Measurements from ENCODE around the gene RAB3C.

RAB3C gene

GRCh38 chr5:58771796-58772195 lies 188.9 kb downstream of the RAB3C start:
- no peak for DNase-seq (ENCODE audit: low spot score)

- no peak for DNase-seq (ENCODE audit: low spot score)
These were observed 191.0 kb downstream of the RAB3C start for GRCh38 chr5:58773744-58774441.

- no peak for DNase-seq (ENCODE audit: low spot score)
These were observed 192.1 kb downstream of the RAB3C start for GRCh38 chr5:58774937-58775336.

- no peak for DNase-seq (ENCODE audit: low spot score)
These were observed 192.9 kb downstream of the RAB3C start for GRCh38 chr5:58775701-58776262.

DNA sequence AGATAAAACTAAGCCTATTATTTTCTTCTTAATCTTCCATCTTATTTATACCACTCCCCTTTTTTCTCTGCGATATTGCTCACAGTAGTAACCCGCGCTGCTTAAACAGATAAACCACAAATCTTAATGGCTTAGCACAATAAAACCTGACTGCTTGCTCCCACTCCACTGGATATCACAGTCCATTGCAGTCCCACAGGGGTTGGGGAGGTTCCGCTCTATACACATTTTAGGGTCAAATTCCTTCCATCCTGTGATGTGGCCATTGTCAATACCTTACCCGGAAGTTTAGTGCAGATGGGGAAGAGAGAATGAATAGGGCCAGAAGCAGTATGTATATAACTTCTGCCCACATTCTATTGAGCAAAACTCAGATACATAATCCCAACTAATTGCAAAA lies 193.7 kb downstream of the RAB3C start:
- DNase-seq (ENCODE audit: low spot score): no peak

GRCh38 chr5:58778888-58779287 lies 196.0 kb downstream of the RAB3C start:
- DNase-seq (ENCODE audit: low spot score): no peak

DNA sequence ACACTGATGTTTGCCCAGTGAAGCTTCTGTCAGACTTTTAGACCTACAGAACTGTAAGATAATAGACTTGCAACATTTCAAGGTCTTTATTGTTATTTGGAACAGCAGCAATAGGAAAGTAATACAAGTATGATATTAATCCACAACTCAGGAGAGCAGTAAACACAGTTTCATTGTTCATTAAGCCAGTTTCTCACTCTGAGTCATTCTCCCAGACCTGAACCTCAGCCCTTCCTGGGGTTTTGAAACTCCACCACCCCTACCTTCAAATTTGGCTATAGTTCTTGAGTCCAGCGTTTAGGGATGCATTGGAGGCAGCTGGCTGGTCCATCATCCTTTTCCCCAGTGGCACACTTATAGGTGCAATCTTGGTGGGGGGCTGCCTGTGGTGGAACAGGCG lies 203.2 kb downstream of the RAB3C start:
- no peak for DNase-seq (ENCODE audit: low spot score)

DNA sequence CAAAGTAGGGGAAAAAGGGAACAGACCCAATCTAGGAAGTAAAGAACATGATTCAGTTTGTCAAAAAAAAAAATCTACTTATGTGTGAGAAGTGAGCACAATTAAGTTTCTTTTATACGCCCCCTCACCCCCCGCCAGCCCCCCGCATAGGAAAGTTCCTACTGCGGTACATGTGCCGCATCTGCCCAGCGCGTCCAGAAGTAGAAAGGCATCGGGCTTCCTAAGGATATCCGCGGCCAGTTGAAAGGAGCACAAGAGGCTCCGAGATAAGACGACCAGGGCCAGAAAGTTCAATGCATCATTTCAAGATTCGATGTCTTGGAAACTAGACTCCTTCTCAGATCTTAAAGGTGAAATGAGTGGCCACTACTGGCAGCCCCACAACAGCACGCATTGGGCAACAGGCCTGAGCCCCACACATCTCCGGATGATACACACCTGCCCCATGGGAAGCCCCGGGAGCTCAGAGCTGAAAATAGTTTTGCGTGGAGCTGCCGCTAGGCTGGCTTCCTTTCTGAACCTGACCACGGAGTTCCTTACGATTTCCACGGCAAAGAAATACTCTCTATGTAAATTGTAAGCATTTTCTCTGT lies 203.9 kb downstream of the RAB3C start:
- DNase-seq (ENCODE audit: low spot score): no peak

GRCh38 chr5:58787987-58788386 lies 205.1 kb downstream of the RAB3C start:
- peak; percentile 75 for DNase-seq (ENCODE audit: low spot score)

GRCh38 chr5:58793888-58794657 lies 211.2 kb downstream of the RAB3C start:
- no peak for DNase-seq (ENCODE audit: low spot score)

- DNase-seq (ENCODE audit: low spot score): no peak
These were observed 212.0 kb downstream of the RAB3C start for GRCh38 chr5:58794875-58795274.

GRCh38 chr5:58795327-58795726 lies 212.5 kb downstream of the RAB3C start:
- DNase-seq (ENCODE audit: low spot score): no peak

- no peak for DNase-seq (ENCODE audit: low spot score)
These were observed 214.1 kb downstream of the RAB3C start for GRCh38 chr5:58797021-58797420.

GRCh38 chr5:58800356-58800755 lies 217.5 kb downstream of the RAB3C start:
- no peak for DNase-seq (ENCODE audit: low spot score)

- DNase-seq (ENCODE audit: low spot score): no peak
These were observed 218.1 kb downstream of the RAB3C start for GRCh38 chr5:58800861-58801540.

DNA sequence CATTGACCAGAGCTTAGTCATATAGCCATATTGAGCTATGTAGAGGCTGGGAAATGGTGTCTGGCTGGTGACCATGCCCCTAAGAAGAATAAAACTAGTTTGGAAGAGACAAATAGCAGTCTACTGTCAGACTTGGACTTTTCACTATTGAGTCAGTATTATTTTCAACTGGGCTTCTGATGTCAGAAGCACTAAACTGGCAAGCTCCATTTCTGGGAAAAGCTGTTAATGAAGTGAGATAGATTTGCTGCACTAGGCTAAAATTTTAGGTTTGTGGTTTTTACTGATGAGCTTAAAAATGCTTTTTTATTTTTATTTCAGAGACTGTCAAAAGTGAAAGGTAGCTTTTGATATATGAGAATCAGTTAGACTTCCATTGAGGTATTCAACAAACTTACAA lies 220.2 kb downstream of the RAB3C start:
- DNase-seq (ENCODE audit: low spot score): no peak

GRCh38 chr5:58804291-58804690 lies 221.4 kb downstream of the RAB3C start:
- DNase-seq (ENCODE audit: low spot score): no peak

DNA sequence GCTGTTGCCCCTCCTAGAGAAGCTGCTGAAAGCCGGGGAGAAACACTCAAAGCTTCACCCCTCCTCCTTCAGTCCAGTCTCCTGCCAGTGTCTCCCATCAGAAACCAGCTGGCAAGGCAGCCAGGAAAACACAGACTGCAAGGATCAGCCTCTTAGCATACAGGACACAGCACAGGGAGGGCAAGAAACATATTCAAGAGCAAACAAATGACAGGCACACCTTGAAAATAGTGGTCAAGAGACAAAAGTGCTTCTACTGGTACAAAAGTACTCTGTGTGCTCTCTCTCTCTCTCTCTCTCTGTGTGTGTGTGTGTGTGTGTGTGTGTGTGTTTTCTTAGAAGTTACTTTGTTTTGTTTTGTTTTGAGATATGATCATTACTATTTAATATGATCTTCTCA lies 227.2 kb downstream of the RAB3C start:
- DNase-seq (ENCODE audit: low spot score): no peak

- no peak for DNase-seq (ENCODE audit: low spot score)
These were observed 231.0 kb downstream of the RAB3C start for GRCh38 chr5:58813855-58814254.

DNA sequence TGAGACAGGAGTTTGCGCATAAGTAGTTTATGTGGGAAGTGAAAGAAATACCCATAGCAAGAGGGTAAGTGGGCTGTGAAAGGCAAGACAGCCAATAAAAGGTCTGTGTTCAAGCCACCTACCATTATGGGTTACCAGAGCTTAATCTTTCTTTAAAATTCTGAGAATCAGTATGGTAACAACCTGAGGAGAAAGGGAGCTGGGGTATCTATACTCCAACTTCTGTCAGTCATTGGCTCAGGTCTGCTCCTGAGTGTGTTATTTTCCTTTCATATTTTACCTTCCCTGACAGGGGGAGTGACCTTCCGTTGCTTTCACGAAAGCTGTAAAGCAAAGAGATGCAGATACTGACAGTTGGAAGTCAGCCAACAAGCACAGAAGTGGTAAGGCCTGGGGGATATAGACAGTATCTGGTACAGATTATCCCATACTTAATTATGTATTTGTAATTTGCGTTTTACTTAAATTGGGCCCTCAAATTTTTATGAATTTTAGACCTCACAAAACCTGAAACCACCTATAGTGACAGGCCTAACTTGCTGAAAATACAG lies 233.4 kb downstream of the RAB3C start:
- DNase-seq (ENCODE audit: low spot score): no peak

GRCh38 chr5:58818465-58818864 lies 235.6 kb downstream of the RAB3C start:
- DNase-seq (ENCODE audit: low spot score): no peak

DNA sequence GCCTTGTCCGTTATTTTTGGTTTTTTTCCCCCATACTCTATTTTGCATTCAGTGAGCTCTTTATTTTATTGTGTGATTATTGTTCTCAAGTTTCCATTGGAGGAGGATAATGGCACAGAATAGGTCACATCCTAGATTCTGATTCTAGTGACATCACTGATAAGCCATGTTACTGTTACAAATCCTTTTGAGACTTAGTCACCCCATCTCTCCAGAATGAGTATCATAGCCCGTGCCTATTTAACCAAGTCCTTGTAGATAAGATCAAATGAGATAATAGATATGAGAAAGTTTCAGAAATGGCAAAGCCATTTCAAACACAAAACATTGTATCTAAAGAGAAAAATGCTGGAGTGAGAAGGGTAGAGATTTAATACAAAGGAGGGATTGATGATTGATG lies 242.6 kb downstream of the RAB3C start:
- DNase-seq (ENCODE audit: low spot score): no peak
